Measurements from ENCODE around the gene FABP2.
"Not testable (repeated sequence)": the region's sequence is repeated elsewhere in the genome, so short reads cannot be mapped to it uniquely, and the experiment has no call there.

FABP2 gene

DNA sequence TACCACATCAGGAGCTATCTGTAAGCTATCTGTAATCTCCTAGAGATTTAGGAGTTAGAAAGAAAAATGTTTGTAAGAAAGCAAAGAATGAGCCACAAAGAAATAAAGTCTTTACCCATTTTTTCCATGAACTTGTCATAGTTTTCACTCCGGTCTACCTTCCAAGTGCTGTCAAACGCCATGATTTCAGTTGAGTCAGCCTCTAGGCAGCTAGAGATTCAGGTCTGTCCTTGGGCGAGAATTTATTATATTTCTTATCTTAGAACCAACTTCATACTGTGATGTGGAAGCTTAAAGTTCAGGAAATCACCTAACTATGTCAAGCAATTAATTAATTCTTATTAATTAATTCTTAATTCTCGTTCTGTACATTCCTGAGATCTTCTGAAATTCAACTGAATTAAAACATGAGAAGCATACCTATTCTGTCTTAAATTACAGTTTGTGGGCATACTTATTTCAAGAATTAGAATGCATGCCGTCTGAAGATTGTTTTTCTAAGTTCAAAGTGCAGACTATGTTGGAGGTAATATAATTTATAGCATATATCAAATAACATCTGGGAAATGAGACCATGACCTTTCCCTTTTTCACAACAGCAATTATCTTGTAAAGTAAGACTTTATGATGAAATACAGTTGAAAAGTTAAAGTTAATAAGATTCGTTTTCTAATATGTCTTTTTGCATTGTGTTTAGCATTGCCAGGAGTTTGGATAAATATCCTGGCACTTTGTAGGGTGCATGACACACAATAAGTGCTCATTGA lies at the start of gene FABP2:
TSS of gene FABP2 (minus strand) at position 218 of the 767 bp plus-strand sequence. CDS start at position 182, 36 bp downstream.
- DNase-seq (ENCODE audit: low read depth in 1 of 2, low spot score in 1 of 2): no peak

DNA sequence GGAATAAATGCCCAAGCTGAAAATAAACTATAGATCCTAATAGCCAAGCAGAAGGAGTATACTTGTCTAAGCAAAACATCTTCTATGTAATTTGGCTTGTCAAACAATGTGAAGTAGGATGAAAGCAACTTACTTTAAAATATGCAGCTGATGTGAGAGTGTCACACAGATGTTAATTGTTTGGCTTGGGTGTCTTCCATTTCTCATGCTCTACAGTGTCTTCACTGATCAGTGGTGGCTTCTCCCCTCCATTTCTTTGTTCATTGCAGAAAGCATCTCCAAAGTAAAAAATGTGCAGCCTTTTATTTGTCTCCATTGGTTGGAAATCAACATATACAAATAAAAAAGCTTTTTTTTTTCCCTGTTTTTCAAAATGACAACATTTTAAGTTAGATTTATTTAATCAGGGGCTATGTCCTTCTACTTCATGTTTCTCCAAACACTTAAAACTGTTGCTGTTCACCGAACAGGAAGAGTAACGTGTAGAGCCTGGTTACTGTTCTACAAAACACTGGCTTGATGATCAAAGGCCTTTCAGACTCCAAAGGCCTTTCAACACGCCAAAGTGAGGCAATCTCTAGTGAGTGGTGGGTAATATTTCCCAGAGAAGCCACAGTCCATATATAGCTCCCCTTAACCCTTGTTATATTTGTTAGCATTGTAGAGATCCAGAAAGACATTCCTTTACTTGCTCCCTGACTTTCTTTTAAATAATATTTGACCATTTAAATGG lies 49.2 kb upstream of the FABP2 start:
- DNase-seq (ENCODE audit: low read depth in 1 of 2, low spot score in 1 of 2): not testable (repeated sequence)

DNA sequence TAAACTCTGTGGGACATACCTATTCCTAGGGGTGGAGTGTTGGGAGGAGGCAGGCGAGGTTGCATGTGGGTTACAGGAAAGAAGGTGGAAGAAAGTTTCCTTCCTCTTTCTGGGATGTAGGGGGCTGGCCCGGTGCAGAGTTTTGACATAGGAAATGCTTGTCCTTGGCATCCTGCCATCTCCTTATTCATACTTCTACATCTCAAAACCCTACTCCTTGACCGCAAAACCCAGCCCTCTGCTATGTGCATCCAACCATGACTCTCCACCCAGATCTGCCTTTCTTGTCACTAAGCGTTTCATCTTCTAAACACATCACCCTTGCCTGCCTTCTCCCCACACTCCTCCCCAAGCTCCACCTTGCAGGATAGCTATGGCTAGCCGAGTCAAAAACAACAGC lies 48.5 kb upstream of the FABP2 start:
- DNase-seq (ENCODE audit: low read depth in 1 of 2, low spot score in 1 of 2): peak; percentile 6 to 8

DNA sequence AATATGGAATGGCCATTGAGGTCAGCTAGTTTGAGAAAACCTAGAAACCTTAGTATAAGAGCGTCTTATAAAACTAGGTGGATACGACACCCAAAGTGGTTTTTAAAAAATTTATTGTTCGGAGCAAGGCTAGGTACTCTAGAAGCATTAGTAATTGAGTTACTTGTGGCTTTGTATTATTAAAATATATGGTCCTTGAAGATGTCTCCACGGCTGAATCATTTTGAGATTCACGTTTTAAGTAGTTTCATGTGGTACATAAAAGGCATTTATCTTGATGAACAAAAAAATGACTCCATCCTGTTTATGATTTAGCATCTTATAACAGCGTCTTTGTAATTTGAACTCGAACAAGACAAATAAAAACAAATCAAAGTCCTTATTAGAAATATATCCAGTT lies 44.9 kb upstream of the FABP2 start:
- not testable (repeated sequence) for DNase-seq (ENCODE audit: low read depth in 1 of 2, low spot score in 1 of 2)

DNA sequence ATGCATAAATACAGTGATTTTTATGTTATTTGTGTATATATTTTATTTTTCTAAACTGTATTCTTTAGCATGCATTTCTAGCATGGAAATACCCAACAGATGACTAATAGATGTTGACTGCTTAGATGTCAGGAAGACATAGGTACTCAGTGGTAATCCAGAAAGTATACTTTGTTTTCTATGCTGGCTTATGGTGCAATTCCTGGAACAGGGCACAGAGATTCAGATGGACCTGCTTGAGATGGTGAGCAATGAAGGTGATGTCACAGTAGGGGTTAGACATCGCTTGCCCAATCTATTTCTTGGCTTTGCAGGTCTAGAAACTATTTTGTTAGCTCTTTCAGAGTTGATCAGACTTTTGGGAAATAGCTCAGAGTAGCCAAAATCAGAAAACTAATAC lies 42.3 kb upstream of the FABP2 start:
- DNase-seq (ENCODE audit: low read depth in 1 of 2, low spot score in 1 of 2): not testable (repeated sequence)

GRCh38 chr4:119363372-119363771 lies 41.4 kb upstream of the FABP2 start:
- not testable (repeated sequence) for DNase-seq (ENCODE audit: low read depth in 1 of 2, low spot score in 1 of 2)

DNA sequence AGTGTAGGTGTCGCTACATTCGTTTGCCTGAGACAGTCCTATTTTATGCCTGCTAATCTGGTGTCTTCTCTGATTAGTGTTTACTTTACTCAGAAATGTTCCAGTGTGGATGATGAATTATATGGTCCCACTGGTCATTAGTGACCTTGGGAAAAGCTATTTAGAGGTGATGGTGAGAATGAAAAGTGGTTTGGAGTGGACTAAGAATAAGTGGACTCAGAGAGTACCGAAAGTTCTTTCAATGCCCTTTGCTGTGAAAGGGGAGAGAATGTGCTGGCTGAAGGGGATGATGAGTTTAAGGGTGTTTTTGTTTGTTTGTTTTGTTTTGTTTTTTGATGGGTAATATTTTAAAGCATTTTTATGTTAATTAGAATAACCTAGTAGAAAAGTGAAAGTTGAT lies 40.5 kb upstream of the FABP2 start:
- DNase-seq (ENCODE audit: low read depth in 1 of 2, low spot score in 1 of 2): not testable (repeated sequence)

- DNase-seq (ENCODE audit: low read depth in 1 of 2, low spot score in 1 of 2): not testable (repeated sequence)
These were observed 37.9 kb upstream of the FABP2 start for GRCh38 chr4:119359873-119360272.

GRCh38 chr4:119356796-119357195 lies 34.9 kb upstream of the FABP2 start:
- DNase-seq (ENCODE audit: low read depth in 1 of 2, low spot score in 1 of 2): not testable (repeated sequence)

DNA sequence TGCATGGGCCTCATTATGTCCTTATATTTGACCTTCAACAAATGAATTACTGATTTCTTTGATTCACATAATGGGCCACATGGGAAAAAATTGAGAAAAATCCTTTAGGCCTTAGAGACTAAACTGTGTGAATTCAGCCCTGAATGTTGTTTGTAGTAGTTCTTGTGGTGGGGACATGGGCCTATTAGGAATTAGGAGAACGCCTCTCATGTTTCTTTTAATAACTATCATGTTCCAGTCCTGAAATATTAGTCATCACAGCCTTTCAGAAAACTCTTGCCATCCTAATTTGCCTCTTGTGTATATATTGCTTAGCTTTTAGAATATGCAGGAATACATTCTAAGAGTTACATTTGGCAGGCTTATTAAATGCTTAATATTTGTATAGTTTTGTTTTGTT lies 34.1 kb upstream of the FABP2 start:
- DNase-seq (ENCODE audit: low read depth in 1 of 2, low spot score in 1 of 2): not testable (repeated sequence)

DNA sequence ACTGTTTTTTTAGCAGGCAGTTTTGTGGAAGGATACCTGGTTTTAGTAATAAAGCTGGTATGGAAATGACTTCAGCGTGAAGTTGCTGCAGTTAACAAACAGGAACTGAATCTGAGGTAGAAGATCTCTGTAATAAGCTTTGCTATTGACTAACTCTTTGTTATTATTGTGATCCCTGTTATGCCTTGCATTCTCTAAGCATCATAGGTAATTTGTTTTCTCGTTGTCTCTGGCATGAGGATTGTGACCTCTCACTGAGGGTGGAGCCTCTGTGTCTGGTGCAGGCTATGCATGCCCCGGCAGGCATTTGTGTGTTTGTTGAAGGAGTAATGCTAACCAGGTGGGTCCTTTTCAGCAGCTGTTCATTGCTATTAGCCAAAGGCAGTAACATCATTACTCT lies 31.4 kb upstream of the FABP2 start:
- not testable (repeated sequence) for DNase-seq (ENCODE audit: low read depth in 1 of 2, low spot score in 1 of 2)

DNA sequence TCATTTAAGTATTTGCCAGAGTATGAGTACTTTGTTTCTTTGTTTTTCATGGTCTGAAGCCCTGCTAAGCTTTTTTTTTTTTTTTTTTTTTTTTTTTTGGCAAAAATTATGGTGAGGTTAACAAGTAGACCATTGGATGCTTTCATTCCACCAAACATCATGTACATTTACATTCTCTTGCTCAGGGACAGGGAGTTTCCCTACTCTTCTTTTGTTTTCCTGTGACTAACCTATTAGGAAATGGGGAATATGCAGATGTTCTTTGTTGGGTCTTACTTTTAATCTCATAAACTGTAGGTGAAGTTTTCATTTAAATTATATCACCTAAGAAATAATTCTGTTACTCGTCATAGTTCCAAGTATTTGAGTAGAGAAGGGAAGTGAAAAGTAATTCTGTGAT lies 26.2 kb upstream of the FABP2 start:
- not testable (repeated sequence) for DNase-seq (ENCODE audit: low read depth in 1 of 2, low spot score in 1 of 2)

- not testable (repeated sequence) for DNase-seq (ENCODE audit: low read depth in 1 of 2, low spot score in 1 of 2)
These were observed 21.4 kb upstream of the FABP2 start for GRCh38 chr4:119343293-119343692.

GRCh38 chr4:119339895-119340294 lies 18.0 kb upstream of the FABP2 start:
- not testable (repeated sequence) for DNase-seq (ENCODE audit: low read depth in 1 of 2, low spot score in 1 of 2)

DNA sequence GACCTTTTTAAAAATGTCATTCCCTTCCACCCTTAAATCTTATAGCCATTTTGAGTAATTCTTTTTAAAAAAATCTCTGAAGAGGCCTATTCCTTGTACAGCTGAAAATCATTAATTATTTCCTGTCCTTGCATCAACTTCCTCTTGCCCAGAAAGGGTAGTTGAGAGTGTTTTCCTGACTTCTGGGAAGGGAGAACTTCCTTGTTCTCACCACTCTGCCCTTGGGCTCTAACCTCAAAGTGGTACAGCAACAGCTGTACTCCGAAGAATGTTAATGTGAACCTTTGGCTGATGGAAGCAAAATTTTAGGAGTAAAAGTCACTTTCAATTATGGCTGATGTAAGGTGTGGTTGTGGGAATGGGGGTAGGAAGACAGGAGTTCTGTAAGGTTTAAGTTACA lies 15.1 kb upstream of the FABP2 start:
- no peak for DNase-seq (ENCODE audit: low read depth in 1 of 2, low spot score in 1 of 2)

DNA sequence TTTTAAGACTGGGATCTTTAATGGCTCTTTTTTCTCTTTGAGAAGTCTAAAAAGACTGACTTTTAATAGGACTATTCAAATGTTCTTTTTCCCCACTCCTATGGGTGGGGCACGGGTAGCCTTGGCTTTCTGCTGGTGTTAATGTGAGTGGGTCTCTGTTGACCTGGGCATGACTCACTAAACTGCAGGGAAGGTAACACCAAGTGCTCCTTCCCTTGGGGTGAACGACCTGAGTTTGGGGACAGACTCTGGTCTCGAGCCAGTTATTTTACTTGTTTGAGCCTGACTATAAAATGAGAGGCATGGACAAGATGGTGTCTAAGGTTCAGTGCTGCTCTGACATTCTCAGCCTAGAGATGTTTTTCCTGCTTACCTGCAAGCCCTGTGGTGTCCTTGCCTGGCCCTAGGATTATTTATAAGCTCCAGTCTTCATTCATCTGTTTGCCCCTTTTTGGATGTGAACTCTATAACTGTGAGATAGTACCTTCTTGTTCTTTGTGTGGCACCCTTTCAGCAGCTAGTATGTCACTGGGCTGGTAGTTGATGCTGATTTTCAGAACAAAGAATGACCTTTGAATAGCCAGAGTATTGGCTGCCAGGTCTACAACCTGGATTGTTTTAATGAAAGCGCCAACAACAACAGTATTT lies 14.5 kb upstream of the FABP2 start:
- DNase-seq (ENCODE audit: low read depth in 1 of 2, low spot score in 1 of 2): not testable (repeated sequence)

GRCh38 chr4:119329835-119330620 lies 8.1 kb upstream of the FABP2 start:
- no peak for DNase-seq (ENCODE audit: low read depth in 1 of 2, low spot score in 1 of 2)

GRCh38 chr4:119328695-119329094 lies 6.8 kb upstream of the FABP2 start:
- DNase-seq (ENCODE audit: low read depth in 1 of 2, low spot score in 1 of 2): no peak

DNA sequence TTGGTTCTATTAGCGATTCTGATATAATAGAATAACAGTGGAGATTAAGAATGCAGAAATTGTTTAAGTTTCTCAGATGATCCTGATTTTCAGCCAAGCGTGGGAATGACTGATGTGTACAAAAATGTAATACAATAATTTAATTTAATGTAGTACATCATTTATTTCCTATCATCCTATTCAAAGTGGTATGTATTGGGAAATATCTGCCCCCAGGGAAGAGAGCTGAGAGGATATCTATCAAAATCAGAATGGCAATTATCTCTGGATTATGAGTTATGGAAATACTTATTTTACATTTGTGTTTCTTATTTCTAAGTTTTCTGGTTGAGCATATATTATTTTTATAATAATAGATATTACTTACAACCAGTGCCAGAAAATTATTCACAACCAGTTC lies 3.9 kb downstream of the FABP2 start:
- DNase-seq (ENCODE audit: low read depth in 1 of 2, low spot score in 1 of 2): no peak

DNA sequence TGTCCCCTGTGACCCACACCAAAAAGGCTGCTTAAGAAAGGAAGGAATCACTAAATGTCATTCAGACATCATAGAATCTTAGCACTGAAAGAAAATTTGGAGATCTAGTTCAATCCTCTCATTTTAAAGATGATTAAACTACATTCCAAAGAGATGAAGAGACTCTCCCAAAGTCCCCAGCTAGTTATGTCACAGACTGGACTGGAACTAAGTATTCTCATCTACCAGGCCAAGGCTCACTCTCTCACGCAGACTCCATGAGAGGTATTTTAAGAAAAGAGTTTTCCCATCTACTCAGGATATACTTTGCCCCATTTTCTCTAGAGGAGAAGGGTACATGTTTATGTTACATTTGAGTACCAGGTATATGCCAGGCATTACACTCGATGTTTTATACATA lies 6.9 kb downstream of the FABP2 start:
- no peak for DNase-seq (ENCODE audit: low read depth in 1 of 2, low spot score in 1 of 2)

DNA sequence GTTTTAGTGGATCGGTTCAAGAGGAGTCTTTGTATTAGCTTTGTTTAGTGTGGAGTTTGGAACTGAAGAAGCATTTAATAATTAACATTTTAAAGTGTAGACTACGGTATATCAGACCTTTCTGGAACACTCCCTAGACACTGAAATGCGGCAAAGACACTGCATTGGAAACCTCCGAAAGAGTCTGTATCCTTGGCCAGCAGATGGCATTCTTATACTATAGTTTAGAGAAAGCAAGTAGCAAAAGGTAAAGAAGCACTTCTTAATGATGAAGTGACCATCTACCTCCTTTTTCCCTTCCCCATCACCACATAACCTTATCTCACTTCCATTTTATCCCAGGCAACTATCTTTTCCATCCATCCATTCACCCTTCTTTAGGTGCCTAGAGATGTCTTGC lies 7.6 kb downstream of the FABP2 start:
- no peak for DNase-seq (ENCODE audit: low read depth in 1 of 2, low spot score in 1 of 2)

Measured in stimulated activated CD4-positive, alpha-beta T cell treated with anti-CD3 and anti-CD28 coated beads, Interleukin-15, amount 100 ng/mL, for 1 hour (primary cell).